Pancreas (tissue), 10 donors: ENCODE results near the gene LRRC23. TPM values are rescaled to one million over a fixed set of nuclear protein-coding genes. Genes with fewer than 3 reads are reported as not detected.
A peak's percentile ranks its signal among the peaks of the same experiment; 100 is the strongest.

ENCODE experiments used
- ATAC-seq, 4 donors: fragments of 200-7000 bp; cut with Tn5 transposase; one replicate each; pipeline versions ENCODE4 v1.8.0 to v1.9.1; 2020; ENCODE audit warnings: mild to moderate bottlenecking in 4 of 4, moderate library complexity in 4 of 4
- DNase-seq, 6 donors: peaks; one replicate each; pipeline ENCODE4 v3.0.0-alpha.2; 2020
- FAIRE-seq: peaks from 2 replicates; lab custom pipeline; 2012; peaks lifted over from hg19 to GRCh38; lab: Jason Lieb, UNC
- H3K27ac ChIP-seq, 4 donors: fragments of 200-600 bp; sonication (generic); 1 replicate in 3 of 4; 2 replicates in 1 of 4; pipeline versions ENCODE4 v1.5.0 to v1.8.0; 2020
- H3K27me3 ChIP-seq, 4 donors: fragments of 200-600 bp; one replicate each; pipeline ENCODE4 v1.8.0; 2021
- H3K36me3 ChIP-seq, 3 donors: fragments of 200-600 bp; sonication (generic) in 1 of 3; one replicate each; pipeline versions ENCODE4 v1.5.0 to v1.8.0; 2020 to 2021
- H3K4me1 ChIP-seq, 3 donors: fragments of 200-600 bp; one replicate each; pipeline ENCODE4 v1.8.0; 2021
- H3K4me3 ChIP-seq, 4 donors: fragments of 200-600 bp; sonication (generic) in 2 of 4; one replicate each; pipeline versions ENCODE4 v1.5.0 to v1.8.0; 2020 to 2021
- H3K9me3 ChIP-seq, 4 donors: fragments of 200-600 bp; one replicate each; pipeline ENCODE4 v1.8.0; 2021
- WGBS, 2 donors: extraction: QIAGEN DNeasy Blood & Tissue Kit; methylation state at CpG; one replicate each; pipeline ENCODE4 v1.1.7; 2013; 5-methylcytosine and 5-hydroxymethylcytosine counted together
- intact Hi-C, 3 donors: fragments of 100-400 bp; cut with DNase I; formaldehyde crosslinking; loops; one replicate each; pipeline versions ENCODE4 v1.11.1 to v1.14.2; 2022
- polyA plus RNA-seq, 2 donors: library from polyadenylated mRNA; stranded (reverse); fragments of 200-250 nt; gene quantifications; one replicate each; pipeline ENCODE4 v1.2.3, GENCODE V29; 2013
- total RNA-seq, 6 donors: library from RNA; stranded (reverse); fragmentation: NEBNext Ultra II Directional in 4 of 6; extraction: Animal tissue kit (Norgen Biotek cat#: 25700) in 4 of 6; gene quantifications; one replicate each; pipeline versions ENCODE4 v1.2.1 to v1.2.4, GENCODE V29; 2021 to 2023
- TF ChIP-seq, protein P1 (sequence below), 4 donors: fragments of 200-600 bp; sonication (generic) in 3 of 4; IDR thresholded peaks; one replicate each; pipeline versions ENCODE4 v1.5.0 to v1.8.0; 2021; ENCODE audit warnings: antibody characterized with exemption in 4 of 4
- donor health status: healthy with polysubstance abuse.
- donor health status: DM: no; HTN: no; CAD: no; lungs with moderate emphysema.
- donor health status: DM: no; HTN: no; CAD: no.
- donor health status: control.
- donor health status: control.
- donor health status: Bipolar disorder and iron deficiency.
- donor health status: DM: yes; HTN: yes; CAD: no.
- donor health status: DM: no; HTN: no; CAD: no.
- donor health status: DM: no; HTN: no; CAD: no.
- donor health status: DM: yes; HTN: yes; CAD: no.

The LRRC23 gene
- total and polyA plus RNA-seq, 8 donors = 1.7 to 13.0 (median 3.8) TPM

DNA sequence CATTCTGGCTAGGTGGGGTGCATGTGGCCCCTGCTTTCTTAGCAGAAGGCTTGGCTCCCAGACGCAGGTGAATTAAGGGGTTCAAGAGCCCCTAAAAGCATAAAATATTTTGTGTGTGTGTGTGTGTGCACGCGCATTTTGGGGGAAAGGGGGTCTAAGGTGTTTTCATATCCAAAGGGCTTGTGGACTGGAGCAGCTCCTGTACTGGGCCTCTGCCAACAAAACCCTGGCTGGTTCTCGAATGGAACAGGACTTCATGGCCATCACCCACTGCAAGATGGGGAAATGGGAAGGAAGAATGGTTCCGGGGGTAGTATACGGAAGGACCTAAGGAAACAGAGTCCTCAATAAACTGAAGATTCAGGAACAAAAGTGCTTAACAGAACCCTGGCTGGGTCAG, 19.2 kb downstream of the LRRC23 start:
- H3K4me3 ChIP-seq = no peak overlapping the region
- DNase-seq (peak in 1 of 6 donors; percentile 56), ATAC-seq (no peak), FAIRE-seq (no peak)
- no peak overlapping the region for H3K27ac ChIP-seq
- no peaks in the 10 kb centered on the region for H3K27me3 ChIP-seq
- intact Hi-C loops = loop anchor here in 1 of 3 donors (10.0 kb wide), 1 partner anchor 171 kb away; the partner anchor contains the start of gene C1R
- WGBS, 2 donors = 26 to 32% methylated on average over 6 of the region's 6 CpGs
- peaks cover 3 to 24% (median 9%) of the 10 kb centered on the region in 3 donors for H3K4me1 ChIP-seq
- TF ChIP-seq, protein P1, sequence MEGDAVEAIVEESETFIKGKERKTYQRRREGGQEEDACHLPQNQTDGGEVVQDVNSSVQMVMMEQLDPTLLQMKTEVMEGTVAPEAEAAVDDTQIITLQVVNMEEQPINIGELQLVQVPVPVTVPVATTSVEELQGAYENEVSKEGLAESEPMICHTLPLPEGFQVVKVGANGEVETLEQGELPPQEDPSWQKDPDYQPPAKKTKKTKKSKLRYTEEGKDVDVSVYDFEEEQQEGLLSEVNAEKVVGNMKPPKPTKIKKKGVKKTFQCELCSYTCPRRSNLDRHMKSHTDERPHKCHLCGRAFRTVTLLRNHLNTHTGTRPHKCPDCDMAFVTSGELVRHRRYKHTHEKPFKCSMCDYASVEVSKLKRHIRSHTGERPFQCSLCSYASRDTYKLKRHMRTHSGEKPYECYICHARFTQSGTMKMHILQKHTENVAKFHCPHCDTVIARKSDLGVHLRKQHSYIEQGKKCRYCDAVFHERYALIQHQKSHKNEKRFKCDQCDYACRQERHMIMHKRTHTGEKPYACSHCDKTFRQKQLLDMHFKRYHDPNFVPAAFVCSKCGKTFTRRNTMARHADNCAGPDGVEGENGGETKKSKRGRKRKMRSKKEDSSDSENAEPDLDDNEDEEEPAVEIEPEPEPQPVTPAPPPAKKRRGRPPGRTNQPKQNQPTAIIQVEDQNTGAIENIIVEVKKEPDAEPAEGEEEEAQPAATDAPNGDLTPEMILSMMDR (IDR thresholded peaks at IDR 0.05) = no peak
- no peaks in the 10 kb centered on the region for H3K36me3 ChIP-seq
- H3K9me3 ChIP-seq = no peaks in the 10 kb centered on the region

DNA sequence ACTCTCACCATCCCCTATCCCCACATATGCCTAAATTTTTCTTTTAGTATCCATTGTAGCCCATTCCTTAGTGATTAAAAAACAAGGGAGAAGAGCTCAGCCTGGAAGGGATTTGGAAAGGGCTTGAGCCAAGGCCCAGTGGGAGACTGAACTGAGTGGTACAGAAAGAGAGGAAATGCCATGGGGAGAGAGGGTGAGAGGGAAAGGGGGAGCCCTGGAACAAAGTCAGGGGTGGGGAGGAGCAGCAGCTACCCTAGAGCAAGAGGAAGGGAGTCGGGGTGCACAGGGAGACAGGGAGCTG, 20.6 kb downstream of the LRRC23 start:
- Histone ChIP-seq H3K36me3 (no peaks in the 10 kb centered on the region), H3K4me3 (peak overlapping the region in 1 of 4 donors; percentile 28), H3K4me1 (peaks cover 10 to 34% (median 15%) of the 10 kb centered on the region in 3 donors), H3K27me3 (no peaks in the 10 kb centered on the region), H3K9me3 (no peaks in the 10 kb centered on the region), H3K27ac (peak overlapping the region; percentile 33 to 93 (median 76))
- DNase-seq (no peak), FAIRE-seq (no peak), ATAC-seq (no peak)
- TF ChIP-seq, protein P1 (IDR thresholded peaks at IDR 0.05) = no peak
- WGBS, 2 donors = 39 to 40% methylated on average over 1 of the region's 1 CpG
- intact Hi-C loops = loop anchor here in 1 of 3 donors (10.0 kb wide), 1 partner anchor 170 kb away; the partner anchor contains the start of gene C1R

DNA sequence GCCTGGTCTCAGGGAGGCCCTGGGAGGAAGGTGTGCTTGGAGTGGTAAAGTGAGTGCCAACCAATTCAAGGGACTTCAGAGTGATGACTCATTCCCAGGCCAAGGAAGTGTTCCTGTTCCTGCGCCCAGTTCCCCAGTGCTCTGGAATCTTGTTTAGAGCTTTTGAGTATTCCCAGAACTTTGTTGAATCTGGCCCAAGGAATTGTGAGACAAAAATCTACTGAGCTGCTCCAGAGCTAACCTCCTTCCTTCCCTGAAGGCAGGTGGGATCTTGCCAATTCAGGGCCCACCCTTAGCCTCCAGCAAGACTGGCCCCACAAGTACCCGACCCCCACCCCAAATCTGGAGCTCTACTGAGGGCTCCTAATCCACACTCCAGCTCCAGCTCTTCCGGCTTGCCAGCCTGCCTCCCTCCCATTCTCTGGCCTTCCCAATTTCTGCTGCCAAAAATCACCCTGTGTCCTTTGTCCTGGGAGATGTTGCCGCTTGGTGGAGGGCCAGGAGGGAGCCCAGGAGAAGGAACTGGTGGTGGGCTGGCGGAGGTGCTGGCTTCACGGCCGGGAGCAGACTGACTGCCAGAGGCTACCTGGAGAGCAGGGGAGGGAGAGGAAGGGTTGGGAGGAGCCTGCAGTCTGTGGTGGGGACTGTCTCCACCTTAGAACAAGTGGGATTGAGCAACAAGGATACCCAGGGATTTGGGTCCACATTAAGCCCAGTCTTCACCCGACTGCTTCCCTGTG, 21.1 kb downstream of the LRRC23 start:
- ATAC-seq = peak; percentile 54 to 78 (median 66)
- no peaks in the 10 kb centered on the region for H3K9me3 ChIP-seq
- no peaks in the 10 kb centered on the region for H3K36me3 ChIP-seq
- TF ChIP-seq, protein P1 (IDR thresholded peaks at IDR 0.05) = no peak
- peak overlapping the region in 2 of 4 donors; percentile 28 to 75 for H3K4me3 ChIP-seq
- no peak for FAIRE-seq
- intact Hi-C loops = loop anchor here in 1 of 3 donors (10.0 kb wide), 1 partner anchor 169 kb away; the partner anchor contains the start of gene C1R
- no peaks in the 10 kb centered on the region for H3K27me3 ChIP-seq
- H3K4me1 ChIP-seq = peaks cover 13 to 36% (median 18%) of the 10 kb centered on the region in 3 donors
- DNase-seq = peak in 4 of 6 donors; percentile 55 to 74 (median 63)
- WGBS, 2 donors = 13 to 20% methylated on average over 8 of the region's 8 CpGs
- peak overlapping the region; percentile 33 to 93 (median 76) for H3K27ac ChIP-seq

DNA sequence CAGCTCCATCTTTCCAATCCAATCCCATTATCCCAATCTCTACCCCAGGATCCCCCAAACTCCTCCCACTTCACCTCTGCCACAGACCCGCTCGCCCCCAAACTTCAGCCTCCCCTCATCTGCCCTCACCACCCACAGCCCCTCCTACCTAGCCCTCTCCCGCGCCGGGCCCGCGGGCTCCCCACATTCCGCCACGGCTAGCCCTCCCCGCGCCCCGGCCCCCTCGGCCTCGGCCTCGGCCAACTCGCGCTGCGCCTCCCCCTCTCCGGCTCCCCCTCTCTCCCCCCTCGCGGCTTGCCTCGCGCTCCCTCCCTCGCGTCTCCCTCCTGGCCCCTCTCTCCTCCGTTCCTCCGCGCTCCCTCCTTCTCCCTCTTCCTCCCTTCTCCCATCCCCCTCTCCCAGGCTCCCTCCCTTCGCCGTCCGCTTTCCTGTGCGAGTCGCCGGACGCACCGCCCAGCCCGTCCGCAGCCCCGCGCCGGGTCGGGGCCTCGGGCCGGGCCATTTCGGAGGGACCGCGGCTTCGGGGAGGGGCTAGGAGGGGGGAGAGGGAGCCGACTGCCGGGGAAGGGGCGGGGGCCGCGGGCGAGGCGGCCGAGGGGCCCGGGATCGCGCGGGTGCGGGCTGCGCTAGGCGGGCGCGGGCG, 22.9 kb downstream of the LRRC23 start, which contains the start of gene ATN1:
TSS of gene ATN1 (plus strand) at position 581 of the 643 bp plus-strand sequence. CDS start 6,043 bp downstream, outside the sequence.
- FAIRE-seq (no peak), DNase-seq (peak; percentile 65 to 88 (median 80)), ATAC-seq (peak; percentile 28 to 55 (median 38))
- Histone ChIP-seq H3K4me1 (peaks cover 13 to 43% (median 23%) of the 10 kb centered on the region in 3 donors), H3K27ac (peak within 1 kb of the TSS; percentile 68 to 93 (median 88)), H3K4me3 (peak within 1 kb of the TSS; percentile 46 to 81 (median 71)), H3K27me3 (no peaks in the 10 kb centered on the region), H3K36me3 (no peaks in the 10 kb centered on the region), H3K9me3 (no peaks in the 10 kb centered on the region)
- 1% methylated on average over 40 to 66 of the region's 66 CpGs for WGBS, 2 donors
- TF ChIP-seq, protein P1 (IDR thresholded peaks at IDR 0.05) = no peak
- intact Hi-C loops = loop anchor here in 1 of 3 donors (10.0 kb wide), 1 partner anchor 167 kb away; the partner anchor contains the start of gene C1R
